Ascending aorta (tissue), 2 donors: ENCODE data around the gene BRAT1. TPM values are rescaled to one million over a fixed set of nuclear protein-coding genes. Genes with fewer than 3 reads are reported as not detected.

Experiments used
- DNase-seq, 2 donors: peaks; one replicate each; pipeline ENCODE4 v3.0.0-alpha.2; 2019; ENCODE audit warnings: low spot score in 2 of 2
- H3K27ac ChIP-seq, 2 donors: fragments of 200-600 bp; sonication (generic); one replicate each; pipeline ENCODE4 v1.5.1; 2016 to 2017; ENCODE audit warnings: mild to moderate bottlenecking in 1 of 2
- H3K27me3 ChIP-seq: fragments of 200-600 bp; sonication (generic); one replicate; pipeline ENCODE4 v1.5.1; 2017
- H3K36me3 ChIP-seq, 2 donors: fragments of 200-600 bp; sonication (generic); one replicate each; pipeline ENCODE4 v1.5.1; 2016
- H3K4me1 ChIP-seq, 2 donors: fragments of 200-600 bp; sonication (generic); one replicate each; pipeline ENCODE4 v1.5.1; 2016 to 2017; ENCODE audit warnings: mild to moderate bottlenecking in 1 of 2
- H3K4me3 ChIP-seq, 2 donors: fragments of 200-600 bp; sonication (generic); one replicate each; pipeline ENCODE4 v1.5.1; 2016 to 2017; ENCODE audit warnings: mild to moderate bottlenecking in 1 of 2
- H3K9me3 ChIP-seq, 2 donors: fragments of 200-600 bp; sonication (generic); one replicate each; pipeline ENCODE4 v1.5.1; 2016
- CTCF ChIP-seq, 3 experiments: fragments of 200-600 bp in 2 of 3; fragments of 450-650 bp in 1 of 3; sonication (generic) in 2 of 3; IDR thresholded peaks; one replicate each; pipeline ENCODE4 v1.5.1; 2016 to 2019; ENCODE audit warnings: antibody characterized with exemption in 3 of 3, mild to moderate bottlenecking in 1 of 3, moderate library complexity in 1 of 3
- intact Hi-C: fragments of 100-400 bp; cut with DNase I; formaldehyde crosslinking; loops from one replicate; pipeline ENCODE4 v1.15.1; 2023
- total RNA-seq: library from RNA; depleted of rRNA; stranded (reverse); fragments of >200 nt; gene quantifications from one replicate; pipeline ENCODE4 v1.1.0, GENCODE V29; 2016

The BRAT1 gene
- total RNA-seq, 1 donor from 2014 or later, result 84.0 TPM

- H3K4me3 ChIP-seq, result peak overlapping the region; percentile 53 to 74
- intact Hi-C loops, result no loop called here
- H3K27me3 ChIP-seq, result peaks cover 24% of the 10 kb centered on the region
- TF ChIP-seq CTCF (IDR thresholded peaks at IDR 0.05), result no peak
- no peaks in the 10 kb centered on the region for H3K36me3 ChIP-seq
- H3K27ac ChIP-seq, result no peak overlapping the region
- peaks cover 6 to 26% of the 10 kb centered on the region in 2 donors for H3K4me1 ChIP-seq
- H3K9me3 ChIP-seq, result no peaks in the 10 kb centered on the region
- no peak for DNase-seq
Measured at GRCh38 chr7:2520131-2520760, 35.1 kb downstream of the BRAT1 start.

GRCh38 chr7:2519119-2519930 lies 36.0 kb downstream of the BRAT1 start, which contains the start of gene LFNG:
LFNG (plus strand) TSS chr7:2519774; CDS start chr7:2519862, 88 bp downstream.
- H3K36me3 ChIP-seq, result no peaks in the 10 kb centered on the region
- H3K27ac ChIP-seq, result no peak within 1 kb of the TSS
- peak within 1 kb of the TSS; percentile 72 to 74 for H3K4me3 ChIP-seq
- H3K9me3 ChIP-seq, result no peaks in the 10 kb centered on the region
- peaks cover 15% of the 10 kb centered on the region for H3K27me3 ChIP-seq
- intact Hi-C loops, result loop anchor here (2.0 to 5.0 kb wide), 2 partner anchors 31 to 38 kb away; partner anchors contain the start of genes BRAT1 and IQCE
- TF ChIP-seq CTCF (IDR thresholded peaks at IDR 0.05), result no peak
- DNase-seq, result peak in 1 of 2 donors; percentile 91
- H3K4me1 ChIP-seq, result peaks cover 6 to 25% of the 10 kb centered on the region in 2 donors

GRCh38 chr7:2518737-2519118 lies 36.6 kb downstream of the BRAT1 start:
- DNase-seq, result no peak

GRCh38 chr7:2517678-2518507 lies 37.4 kb downstream of the BRAT1 start:
- Histone ChIP-seq H3K27me3 (peaks cover 9% of the 10 kb centered on the region), H3K36me3 (no peaks in the 10 kb centered on the region), H3K27ac (no peak overlapping the region), H3K4me1 (peaks cover 6 to 13% of the 10 kb centered on the region in 2 donors), H3K4me3 (no peak overlapping the region), H3K9me3 (no peaks in the 10 kb centered on the region)
- TF ChIP-seq CTCF (IDR thresholded peaks at IDR 0.05), result no peak
- intact Hi-C loops, result loop anchor here (2.0 to 5.0 kb wide), 3 partner anchors 29 to 41 kb away; partner anchors contain the start of genes BRAT1, GRIFIN and IQCE
- no peak for DNase-seq

More at GRCh38 chr7:2518737-2519118, 36.6 kb downstream of the BRAT1 start:
- H3K4me1 ChIP-seq, result peaks cover 6 to 20% of the 10 kb centered on the region in 2 donors
- intact Hi-C loops, result loop anchor here (2.0 to 5.0 kb wide), 2 partner anchors 30 to 39 kb away; partner anchors contain the start of genes BRAT1 and IQCE
- H3K9me3 ChIP-seq, result no peaks in the 10 kb centered on the region
- H3K4me3 ChIP-seq, result peak overlapping the region; percentile 72 to 74
- no peak for TF ChIP-seq CTCF (IDR thresholded peaks at IDR 0.05)
- no peak overlapping the region for H3K27ac ChIP-seq
- peaks cover 12% of the 10 kb centered on the region for H3K27me3 ChIP-seq
- no peaks in the 10 kb centered on the region for H3K36me3 ChIP-seq

- no peak for TF ChIP-seq CTCF (IDR thresholded peaks at IDR 0.05)
- Histone ChIP-seq H3K27me3 (peaks cover 5% of the 10 kb centered on the region), H3K9me3 (no peaks in the 10 kb centered on the region), H3K4me3 (no peak overlapping the region), H3K4me1 (peaks cover 6 to 7% of the 10 kb centered on the region in 2 donors), H3K27ac (no peak overlapping the region), H3K36me3 (no peaks in the 10 kb centered on the region)
- intact Hi-C loops, result loop anchor here (2.0 to 5.0 kb wide), 2 partner anchors 40 kb away; partner anchors contain the start of genes BRAT1, GRIFIN and IQCE
- DNase-seq, result no peak
Measured at GRCh38 chr7:2517026-2517425, 38.3 kb downstream of the BRAT1 start.
